Endothelial cell of umbilical vein (primary cell): ENCODE measurements around the gene IGF2R. TPM values are rescaled to one million over a fixed set of nuclear protein-coding genes. Genes with fewer than 3 reads are reported as not detected.

Experiments
- BruUV-seq: library from RNA; stranded (reverse); fragments of 400-500 nt; replicated peaks from 2 replicates; lab custom pipeline; 2021; lab: Mats Ljungman, UMichigan
- CTCF ChIA-PET: fragments of 300-600, 350-600 bp; sonication (Branson Sonifier 250); formaldehyde crosslinking; loops from one replicate; lab custom pipeline; 2021; ENCODE audit warnings: antibody characterized with exemption, inconsistent platforms; lab: Charles Lee
- POLR2A ChIA-PET: fragments of 300-600, 350-600 bp; sonication (Branson Sonifier 250); formaldehyde crosslinking; loops from one replicate; lab custom pipeline; 2021; ENCODE audit warnings: antibody characterized with exemption, inconsistent platforms; lab: Charles Lee
- DNase-seq: peaks from one replicate; pipeline ENCODE4 v3.0.0-alpha.2; 2011; ENCODE audit warnings: low read depth, low spot score
- FAIRE-seq: peaks from 2 replicates; lab custom pipeline; 2011; peaks lifted over from hg19 to GRCh38; lab: Jason Lieb, UNC
- H2AFZ ChIP-seq: 2 replicates; pipeline ENCODE4 v1.6.0; 2012; ENCODE audit warnings: low read depth, low read length, control low read depth, inconsistent platforms
- H3K27ac ChIP-seq: 2 replicates; pipeline ENCODE4 v1.5.1; 2011; ENCODE audit warnings: low read depth, mild to moderate bottlenecking, control low read depth, low read length, moderate library complexity; ENCODE audit not compliant: insufficient read depth
- H3K27me3 ChIP-seq, 2 experiments: 2 replicates each; pipeline versions ENCODE4 v1.6.0 to v1.6.1; 2011; ENCODE audit warnings: low read length in 2 of 2, mixed read lengths in 1 of 2; ENCODE audit not compliant: control insufficient read depth in 2 of 2, insufficient read depth in 2 of 2
- H3K36me3 ChIP-seq, 2 experiments: 2 replicates in 1 of 2; 3 replicates in 1 of 2; pipeline ENCODE4 v1.5.1; 2011; ENCODE audit warnings: low read length in 2 of 2, mild to moderate bottlenecking in 1 of 2, moderate library complexity in 1 of 2; ENCODE audit not compliant: control insufficient read depth in 2 of 2, insufficient read depth in 2 of 2; ENCODE audit errors: extremely low read depth in 1 of 2
- H3K4me1 ChIP-seq: 3 replicates; pipeline ENCODE4 v1.5.1; 2011; ENCODE audit warnings: mild to moderate bottlenecking, low read length; ENCODE audit not compliant: control insufficient read depth, insufficient read depth; ENCODE audit errors: extremely low read depth
- H3K4me2 ChIP-seq: 2 replicates; pipeline ENCODE4 v1.6.1; 2011; ENCODE audit warnings: low read length, control low read depth, mixed read lengths; ENCODE audit not compliant: insufficient read depth
- H3K4me3 ChIP-seq, 3 experiments: fragments of 200-600 bp in 1 of 3; sonication (generic), shearing (Covaris generic) in 1 of 3; replicated peaks in 1 of 3; 2 replicates each; pipeline ENCODE4 v1.5.1; 2011 to 2016; ENCODE audit warnings: control low read depth in 3 of 3, low read length in 3 of 3, mild to moderate bottlenecking in 2 of 3, inconsistent platforms in 1 of 3, low read depth in 1 of 3, moderate library complexity in 1 of 3; ENCODE audit not compliant: insufficient read depth in 1 of 3
- H3K79me2 ChIP-seq: 2 replicates; pipeline ENCODE4 v1.6.0; 2012; ENCODE audit warnings: low read length, inconsistent platforms; ENCODE audit not compliant: control insufficient read depth, insufficient read depth
- H3K9ac ChIP-seq: replicated peaks from 2 replicates; pipeline ENCODE3; 2011; ENCODE audit warnings: low read length, control low read depth; ENCODE audit not compliant: insufficient read depth; ENCODE audit errors: extremely low read depth
- H3K9me1 ChIP-seq: replicated peaks from 3 replicates; pipeline ENCODE4 v1.6.0; 2011; ENCODE audit warnings: mild to moderate bottlenecking, low read length; ENCODE audit not compliant: control insufficient read depth, insufficient read depth; ENCODE audit errors: extremely low read depth
- H3K9me3 ChIP-seq: replicated peaks from 2 replicates; pipeline ENCODE4 v1.5.1; 2012; ENCODE audit warnings: low read length, inconsistent platforms; ENCODE audit not compliant: control insufficient read depth, insufficient read depth
- H4K20me1 ChIP-seq: replicated peaks from 2 replicates; pipeline ENCODE3; 2011; ENCODE audit warnings: mild to moderate bottlenecking, low read length; ENCODE audit not compliant: control insufficient read depth, insufficient read depth; ENCODE audit errors: extremely low read depth
- CTCF ChIP-seq, 2 donors: IDR thresholded peaks; 1 replicate in 1 of 2; 2 replicates in 1 of 2; pipeline ENCODE4 v1.5.1; 2011; ENCODE audit warnings: low read length in 2 of 2, mild to moderate bottlenecking in 2 of 2, moderate library complexity in 2 of 2, control low read depth in 1 of 2, inconsistent platforms in 1 of 2, low read depth in 1 of 2; ENCODE audit not compliant: insufficient read depth in 1 of 2; ENCODE audit errors: extremely low read depth in 1 of 2
- EZH2 ChIP-seq: IDR thresholded peaks from 2 replicates; pipeline ENCODE4 v1.6.1; 2012; ENCODE audit warnings: borderline replicate concordance, low read depth, mild to moderate bottlenecking, moderate library complexity, low read length, inconsistent platforms; ENCODE audit not compliant: severe bottlenecking
- FOS ChIP-seq: IDR thresholded peaks from 2 replicates; pipeline ENCODE4 v1.6.1; 2011; ENCODE audit warnings: mild to moderate bottlenecking, low read length, moderate library complexity, borderline replicate concordance; ENCODE audit not compliant: insufficient read depth
- GATA2 ChIP-seq: IDR thresholded peaks from 2 replicates; pipeline ENCODE4 v1.7.0; 2011; ENCODE audit warnings: low read depth, mild to moderate bottlenecking, moderate library complexity, mixed read lengths, low read length; ENCODE audit not compliant: insufficient read length, insufficient read depth
- JUN ChIP-seq: IDR thresholded peaks from 2 replicates; pipeline ENCODE4 v1.6.1; 2011; ENCODE audit warnings: borderline replicate concordance, low read depth; ENCODE audit not compliant: insufficient read length, insufficient read depth
- MYC ChIP-seq: IDR thresholded peaks from one replicate; pipeline ENCODE4 v1.6.1; 2011; ENCODE audit warnings: mild to moderate bottlenecking, low read depth, low read length
- POLR2A ChIP-seq: IDR thresholded peaks from 2 replicates; pipeline ENCODE4 v1.6.1; 2012; ENCODE audit warnings: low read depth, mild to moderate bottlenecking, control low read depth, low read length
- POLR2AphosphoS5 ChIP-seq: IDR thresholded peaks from 2 replicates; pipeline ENCODE4 v1.6.1; 2012; ENCODE audit warnings: low read depth, mild to moderate bottlenecking, control low read depth, low read length, moderate library complexity; ENCODE audit not compliant: insufficient read depth
- dilution Hi-C: fragments of 300-500 bp; cut with MboI; formaldehyde crosslinking; loops from one replicate; pipeline ENCODE4 v1.15.0; 2019; ENCODE audit warnings: low sequenced_read_pairs; ENCODE audit not compliant: extremely low pct_ligation_motif_present
- intact Hi-C: fragments of 100-400 bp; cut with micrococcal nuclease; formaldehyde crosslinking; loops from one replicate; pipeline ENCODE4 v1.10.0; 2022
- polyA plus RNA-seq, 4 experiments: library from polyadenylated mRNA; depleted of rRNA in 3 of 4; stranded (reverse) in 3 of 4; unstranded in 1 of 4; fragments of >200 nt; gene quantifications; 2 replicates each; pipeline versions ENCODE4 v1.2.1 to v1.2.3, GENCODE V29; 2011 to 2012; ENCODE audit warnings: missing spikeins in 1 of 4
- total RNA-seq: library from RNA; stranded (reverse); gene quantifications from 2 replicates; pipeline ENCODE4 v1.2.3, GENCODE V29; 2021

IGF2R gene
- total and polyA plus RNA-seq, 2 donors (not counting 3 experiments of a cell fraction or from before 2014, with no cell fraction given) = 16.3 to 60.2 TPM

GRCh38 chr6:159969921-159970320 lies 1.0 kb downstream of the IGF2R start:
- Histone ChIP-seq H3K4me3 (peak overlapping the region; percentile 68 to 93 (median 72)), H3K27ac (no peak overlapping the region), H3K9me3 (no peaks in the 10 kb centered on the region), H3K27me3 (peaks cover 2 to 14% of the 10 kb centered on the region in 2 experiments), H3K36me3 (no peaks in the 10 kb centered on the region), H2AFZ (no peak overlapping the region), H3K4me2 (peak overlapping the region; percentile 65), H3K4me1 (peaks cover 8% of the 10 kb centered on the region), H3K79me2 (peaks cover 8% of the 10 kb centered on the region), H3K9ac (peak overlapping the region; percentile 76), H4K20me1 (peaks cover 6% of the 10 kb centered on the region), H3K9me1 (no peaks in the 10 kb centered on the region)
- CTCF ChIA-PET = interaction anchor here (1.0 to 2.2 kb wide), 4 partner anchors 9 to 119 kb away, joined by 3 to 7 read pairs (median 4); no protein-coding TSS in a partner anchor
- intact Hi-C loops = loop anchor here (1.0 to 5.0 kb wide), 2 partner anchors 11 to 117 kb away; no protein-coding TSS in a partner anchor
- BruUV-seq = TSS peak; percentile 38
- POLR2A ChIA-PET = no interaction called here
- DNase-seq (peak; percentile 35), FAIRE-seq (peak; percentile 53)
- TF ChIP-seq EZH2 = no peak
- TF ChIP-seq CTCF (IDR thresholded peaks at IDR 0.05; ENCODE audit: extremely low read depth in 1 of 2, insufficient read depth in 1 of 2, low read depth in 1 of 2, low read length in 2 of 2) = no peak
- dilution Hi-C loops = no loop called here

GRCh38 chr6:159970659-159971063 lies 1.8 kb downstream of the IGF2R start:
- no peak overlapping the region for H3K9ac ChIP-seq
- DNase-seq = no peak
- no peaks in the 10 kb centered on the region for H3K36me3 ChIP-seq
- peaks cover 8% of the 10 kb centered on the region for H3K4me1 ChIP-seq
- H2AFZ ChIP-seq = no peak overlapping the region
- no peaks in the 10 kb centered on the region for H3K9me3 ChIP-seq
- no peak for TF ChIP-seq MYC
- TF ChIP-seq POLR2AphosphoS5 = no peak
- no peak for TF ChIP-seq POLR2A
- TF ChIP-seq FOS = no peak
- no peak for TF ChIP-seq EZH2
- no peak for TF ChIP-seq GATA2
- no peak for TF ChIP-seq JUN
- H3K27me3 ChIP-seq = peaks cover 0 to 13% of the 10 kb centered on the region in 2 experiments
- H3K4me2 ChIP-seq = no peak overlapping the region
- peaks cover 6% of the 10 kb centered on the region for H4K20me1 ChIP-seq
- POLR2A ChIA-PET = no interaction called here
- no peak for FAIRE-seq
- no peaks in the 10 kb centered on the region for H3K9me1 ChIP-seq
- dilution Hi-C loops (no loop called here), intact Hi-C loops (loop anchor here (1.0 kb wide), 1 partner anchor 11 kb away; no protein-coding TSS in a partner anchor)
- H3K79me2 ChIP-seq = peaks cover 8% of the 10 kb centered on the region
- no TSS peak for BruUV-seq
- H3K4me3 ChIP-seq = no peak overlapping the region
- no peak overlapping the region for H3K27ac ChIP-seq
- CTCF ChIA-PET = interaction anchor here (2.2 kb wide), 1 partner anchor 11 kb away, joined by 7 read pairs; no protein-coding TSS in a partner anchor
